Upper lobe of left lung (tissue), 4 donors: ENCODE results near the gene CHST7.

Experiments
- EP300 ChIP-seq, 4 donors: sonication (generic); formaldehyde crosslinking; IDR thresholded peaks; one replicate each; pipeline ENCODE4 v1.5.1; 2017; ENCODE audit warnings: antibody characterized with exemption in 4 of 4, control low read depth in 2 of 4
- POLR2A ChIP-seq, 4 donors: fragments of 450-650 bp; IDR thresholded peaks; one replicate each; pipeline ENCODE4 v1.5.1; 2016 to 2017; ENCODE audit warnings: antibody characterized with exemption in 4 of 4, mild to moderate bottlenecking in 2 of 4

GRCh38 chrX:46567388-46567787 is 6.2 kb upstream of the CHST7 start:
- TF ChIP-seq EP300 (IDR thresholded peaks at IDR 0.05): no peak
- no peak for TF ChIP-seq POLR2A (IDR thresholded peaks at IDR 0.05)
